Endothelial cell (in vitro differentiated cells): ENCODE results near the gene CCDC18. TPM values are rescaled to one million over a fixed set of nuclear protein-coding genes. Genes with fewer than 3 reads are reported as not detected.
"Not testable (repeated sequence)": the region's sequence is repeated elsewhere in the genome, so short reads cannot be mapped to it uniquely, and the experiment has no call there.

Source experiments
- DNase-seq: peaks from one replicate; pipeline ENCODE4 v3.0.0; 2021; ENCODE audit warnings: low spot score
- H3K27ac Mint-ChIP-seq: one replicate; pipeline ENCODE4 v1.8.0; 2021; ENCODE audit warnings: mixed read lengths, inconsistent platforms; ENCODE audit not compliant: unreplicated experiment
- H3K27me3 Mint-ChIP-seq: one replicate; pipeline ENCODE4 v1.8.0; 2021; ENCODE audit warnings: mild to moderate bottlenecking, moderate library complexity, mixed read lengths, inconsistent platforms; ENCODE audit not compliant: unreplicated experiment
- H3K36me3 Mint-ChIP-seq: one replicate; pipeline ENCODE4 v1.8.0; 2021; ENCODE audit warnings: mild to moderate bottlenecking, low read depth, mixed read lengths, inconsistent platforms; ENCODE audit not compliant: unreplicated experiment
- H3K4me1 Mint-ChIP-seq: one replicate; pipeline ENCODE4 v1.8.0; 2021; ENCODE audit warnings: mild to moderate bottlenecking, mixed read lengths, inconsistent platforms; ENCODE audit not compliant: unreplicated experiment
- H3K4me3 Mint-ChIP-seq: one replicate; pipeline ENCODE4 v1.8.0; 2021; ENCODE audit warnings: mild to moderate bottlenecking, mixed read lengths, inconsistent platforms; ENCODE audit not compliant: unreplicated experiment
- H3K9me3 Mint-ChIP-seq: one replicate; pipeline ENCODE4 v1.8.0; 2021; ENCODE audit warnings: mixed read lengths, inconsistent platforms; ENCODE audit not compliant: unreplicated experiment
- CTCF ChIP-seq: fragments of 200-600 bp; sonication (generic); IDR thresholded peaks from one replicate; pipeline ENCODE4 v1.5.0; 2021; ENCODE audit warnings: antibody characterized with exemption; ENCODE audit not compliant: unreplicated experiment
- total RNA-seq: library from RNA; stranded (reverse); fragmentation: NEBNext Ultra II Directional; extraction: Animal tissue kit (Norgen Biotek cat#: 25700); gene quantifications from one replicate; pipeline ENCODE4 v1.2.1, GENCODE V29; 2021; ENCODE audit not compliant: unreplicated experiment

CCDC18 gene
- total RNA-seq, 1 donor from 2014 or later: 10.4 TPM

GRCh38 chr1:93223023-93223675 is 42.6 kb downstream of the CCDC18 start:
- H3K27me3 Mint-ChIP-seq: no peaks in the 10 kb centered on the region
- H3K36me3 Mint-ChIP-seq: peaks cover 16% of the 10 kb centered on the region
- TF ChIP-seq CTCF: no peak
- no peaks in the 10 kb centered on the region for H3K9me3 Mint-ChIP-seq
- no peak overlapping the region for H3K4me3 Mint-ChIP-seq
- no peak overlapping the region for H3K27ac Mint-ChIP-seq
- no peaks in the 10 kb centered on the region for H3K4me1 Mint-ChIP-seq
- DNase-seq: no peak

- H3K9me3 Mint-ChIP-seq: no peaks in the 10 kb centered on the region
- no peak overlapping the region for H3K4me3 Mint-ChIP-seq
- DNase-seq: no peak
- peaks cover 32% of the 10 kb centered on the region for H3K36me3 Mint-ChIP-seq
- TF ChIP-seq CTCF: no peak
- H3K27me3 Mint-ChIP-seq: peaks cover 1% of the 10 kb centered on the region
- H3K27ac Mint-ChIP-seq: no peak overlapping the region
- no peaks in the 10 kb centered on the region for H3K4me1 Mint-ChIP-seq
Observed at GRCh38 chr1:93235261-93235660, 54.7 kb downstream of the CCDC18 start.

GRCh38 chr1:93237021-93237420 is 56.5 kb downstream of the CCDC18 start:
- peaks cover 47% of the 10 kb centered on the region for H3K36me3 Mint-ChIP-seq
- no peaks in the 10 kb centered on the region for H3K4me1 Mint-ChIP-seq
- peaks cover 1% of the 10 kb centered on the region for H3K27me3 Mint-ChIP-seq
- no peak for TF ChIP-seq CTCF
- no peak overlapping the region for H3K4me3 Mint-ChIP-seq
- H3K27ac Mint-ChIP-seq: no peak overlapping the region
- peaks cover 3% of the 10 kb centered on the region for H3K9me3 Mint-ChIP-seq
- no peak for DNase-seq

- TF ChIP-seq CTCF: no peak
- Mint-ChIP-seq H3K9me3 (peaks cover 15% of the 10 kb centered on the region), H3K27ac (no peak overlapping the region), H3K4me3 (no peak overlapping the region), H3K27me3 (peaks cover 4% of the 10 kb centered on the region), H3K36me3 (peaks cover 57% of the 10 kb centered on the region), H3K4me1 (no peaks in the 10 kb centered on the region)
- no peak for DNase-seq
Observed at GRCh38 chr1:93238425-93238824, 57.9 kb downstream of the CCDC18 start.

GRCh38 chr1:93239863-93240262 is 59.3 kb downstream of the CCDC18 start:
- TF ChIP-seq CTCF: no peak
- no peak overlapping the region for H3K27ac Mint-ChIP-seq
- peaks cover 19% of the 10 kb centered on the region for H3K9me3 Mint-ChIP-seq
- no peak overlapping the region for H3K4me3 Mint-ChIP-seq
- H3K36me3 Mint-ChIP-seq: peaks cover 58% of the 10 kb centered on the region
- no peak for DNase-seq
- H3K27me3 Mint-ChIP-seq: peaks cover 6% of the 10 kb centered on the region
- H3K4me1 Mint-ChIP-seq: no peaks in the 10 kb centered on the region

- not testable (repeated sequence) for H3K4me1 Mint-ChIP-seq, H3K27me3 Mint-ChIP-seq, H3K27ac Mint-ChIP-seq, DNase-seq
- H3K9me3 Mint-ChIP-seq: peaks cover 19% of the 10 kb centered on the region
- peak overlapping the region; percentile 43 for H3K4me3 Mint-ChIP-seq
- peaks cover 52% of the 10 kb centered on the region for H3K36me3 Mint-ChIP-seq
Observed at GRCh38 chr1:93243233-93243632, 62.7 kb downstream of the CCDC18 start.
